Measurements from ENCODE around the gene PAQR6.

GRCh38 chr1:156247460-156248322 lies at the start of gene PAQR6:
- TF ChIP-seq CTCF (IDR thresholded peaks at IDR 0.05; ENCODE audit: insufficient read depth, low read length) (no peak), SPI1 (IDR thresholded peaks at IDR 0.05; ENCODE audit: borderline replicate concordance, low read depth) (no peak), REST (IDR thresholded peaks at IDR 0.05; ENCODE audit: insufficient replicate concordance, low read depth) (no peak), GABPA (IDR thresholded peaks at IDR 0.05; ENCODE audit: low read depth) (no peak), POLR2AphosphoS5 (IDR thresholded peaks at IDR 0.05; ENCODE audit: low read depth) (0 out of 2 replicates have a peak, but pooled peaks have one; percentile 19)
